ENCODE results near the gene LY6G5C. TPM values are rescaled to one million over a fixed set of nuclear protein-coding genes. Genes with fewer than 3 reads are reported as not detected.

The LY6G5C gene
- total and polyA plus RNA-seq, 9 of the 15 experiments (the other 6 are each of a cell fraction or from before 2014, with no cell fraction given): 0.10 to 0.67 (median 0.46) TPM; not detected in 4

- TF ChIP-seq ESRRB (CRISPR knock-in tag; IDR thresholded peaks at IDR 0.05; ENCODE audit: borderline replicate concordance): no peak
- TF ChIP-seq HCFC1 (IDR thresholded peaks at IDR 0.05; ENCODE audit: low read depth, low read length): peak; percentile 81
- TF ChIP-seq TRIM24 (IDR thresholded peaks at IDR 0.05): peak; percentile 16 to 61; a peak in 2 of 4 replicates
- no peak for TF ChIP-seq ELF4 (CRISPR knock-in tag; IDR thresholded peaks at IDR 0.05)
- no peak for TF ChIP-seq ZNF311 (CRISPR knock-in tag; IDR thresholded peaks at IDR 0.05)
- TF ChIP-seq ZKSCAN3 (CRISPR knock-in tag; IDR thresholded peaks at IDR 0.05): no peak
- no peak; the same call in 1 of the 2 replicates for TF ChIP-seq KHSRP (IDR thresholded peaks at IDR 0.05)
- TF ChIP-seq ZNF79 (CRISPR knock-in tag; IDR thresholded peaks at IDR 0.05; ENCODE audit: low read depth): no peak
- no peak for TF ChIP-seq SAFB (IDR thresholded peaks at IDR 0.05; ENCODE audit: borderline replicate concordance, low read depth, low read length)
- peak; percentile 82 for TF ChIP-seq SMARCC2 (IDR thresholded peaks at IDR 0.05; ENCODE audit: low read depth)
- TF ChIP-seq, protein P1, sequence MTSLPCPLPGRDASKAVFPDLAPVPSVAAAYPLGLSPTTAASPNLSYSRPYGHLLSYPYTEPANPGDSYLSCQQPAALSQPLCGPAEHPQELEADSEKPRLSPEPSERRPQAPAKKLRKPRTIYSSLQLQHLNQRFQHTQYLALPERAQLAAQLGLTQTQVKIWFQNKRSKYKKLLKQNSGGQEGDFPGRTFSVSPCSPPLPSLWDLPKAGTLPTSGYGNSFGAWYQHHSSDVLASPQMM (CRISPR knock-in tag; IDR thresholded peaks at IDR 0.05): no peak
- peak; percentile 80 for TF ChIP-seq GABPA (tag; conservative IDR thresholded peaks at IDR 0.05; ENCODE audit: low read depth)
- no peak for TF ChIP-seq NR3C1 (CRISPR knock-in tag; IDR thresholded peaks at IDR 0.05)
- TF ChIP-seq TGIF2 (CRISPR knock-in tag; IDR thresholded peaks at IDR 0.05): no peak
- TF ChIP-seq, protein P2, sequence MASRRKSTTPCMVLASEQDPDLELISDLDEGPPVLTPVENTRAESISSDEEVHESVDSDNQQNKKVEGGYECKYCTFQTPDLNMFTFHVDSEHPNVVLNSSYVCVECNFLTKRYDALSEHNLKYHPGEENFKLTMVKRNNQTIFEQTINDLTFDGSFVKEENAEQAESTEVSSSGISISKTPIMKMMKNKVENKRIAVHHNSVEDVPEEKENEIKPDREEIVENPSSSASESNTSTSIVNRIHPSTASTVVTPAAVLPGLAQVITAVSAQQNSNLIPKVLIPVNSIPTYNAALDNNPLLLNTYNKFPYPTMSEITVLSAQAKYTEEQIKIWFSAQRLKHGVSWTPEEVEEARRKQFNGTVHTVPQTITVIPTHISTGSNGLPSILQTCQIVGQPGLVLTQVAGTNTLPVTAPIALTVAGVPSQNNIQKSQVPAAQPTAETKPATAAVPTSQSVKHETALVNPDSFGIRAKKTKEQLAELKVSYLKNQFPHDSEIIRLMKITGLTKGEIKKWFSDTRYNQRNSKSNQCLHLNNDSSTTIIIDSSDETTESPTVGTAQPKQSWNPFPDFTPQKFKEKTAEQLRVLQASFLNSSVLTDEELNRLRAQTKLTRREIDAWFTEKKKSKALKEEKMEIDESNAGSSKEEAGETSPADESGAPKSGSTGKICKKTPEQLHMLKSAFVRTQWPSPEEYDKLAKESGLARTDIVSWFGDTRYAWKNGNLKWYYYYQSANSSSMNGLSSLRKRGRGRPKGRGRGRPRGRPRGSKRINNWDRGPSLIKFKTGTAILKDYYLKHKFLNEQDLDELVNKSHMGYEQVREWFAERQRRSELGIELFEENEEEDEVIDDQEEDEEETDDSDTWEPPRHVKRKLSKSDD (conservative IDR thresholded peaks at IDR 0.05; ENCODE audit: low read length): no peak
- peak; percentile 70 for TF ChIP-seq ZNF740 (CRISPR knock-in tag; IDR thresholded peaks at IDR 0.05)
- no peak for TF ChIP-seq ZNF740 (tag; IDR thresholded peaks at IDR 0.05)
- peak; percentile 87 for TF ChIP-seq ETV1 (tag; conservative IDR thresholded peaks at IDR 0.05; ENCODE audit: low read depth)
- TF ChIP-seq KDM2B (CRISPR knock-in tag; IDR thresholded peaks at IDR 0.05): 0 out of 2 replicates have a peak, but pooled peaks have one; percentile 9
- peak; percentile 92 for TF ChIP-seq CHCHD3 (CRISPR knock-in tag; IDR thresholded peaks at IDR 0.05)
- TF ChIP-seq JUNB (CRISPR knock-in tag; conservative IDR thresholded peaks at IDR 0.05): no peak
- no peak for TF ChIP-seq RFX1 (IDR thresholded peaks at IDR 0.05)
- no peak for TF ChIP-seq STAG1 (CRISPR knock-in tag; IDR thresholded peaks at IDR 0.05; ENCODE audit: borderline replicate concordance)
These were observed 22.2 kb upstream of the LY6G5C start, which contains the start of gene ABHD16A (continued) for GRCh38 chr6:31702819-31703716.
